Activated T-cell treated with anti-CD3 and anti-CD28 coated beads, Interleukin-2, amount 50 U/mL, for 72 hours (primary cell): ENCODE results near the gene KIF21A. TPM values are rescaled to one million over a fixed set of nuclear protein-coding genes. Genes with fewer than 3 reads are reported as not detected.

Experiments
- ATAC-seq, 2 donors: fragments of 150-1000 bp; cut with Tn5 transposase; replicated peaks in 1 of 2; 2 replicates each; pipeline ENCODE4 v1.10.0; 2021; ENCODE audit warnings: moderate library complexity in 2 of 2, mild to moderate bottlenecking in 1 of 2
- DNase-seq, 2 donors: peaks; one replicate each; pipeline ENCODE4 v3.0.0; 2021 to 2022; ENCODE audit warnings: mixed read lengths in 1 of 2
- H3K27ac Mint-ChIP-seq: one replicate; pipeline ENCODE4 v1.8.0; 2022; ENCODE audit warnings: mild to moderate bottlenecking, moderate library complexity, mixed read lengths
- H3K27me3 Mint-ChIP-seq: one replicate; pipeline ENCODE4 v1.8.0; 2022; ENCODE audit warnings: low read depth, mixed read lengths
- H3K36me3 Mint-ChIP-seq, 2 donors: one replicate each; pipeline ENCODE4 v1.8.0; 2022; ENCODE audit warnings: mixed read lengths in 2 of 2, mild to moderate bottlenecking in 1 of 2; ENCODE audit not compliant: insufficient read depth in 2 of 2
- H3K4me1 Mint-ChIP-seq: one replicate; pipeline ENCODE4 v1.8.0; 2022; ENCODE audit warnings: low read depth, mixed read lengths
- H3K4me3 Mint-ChIP-seq, 2 donors: one replicate each; pipeline ENCODE4 v1.8.0; 2022; ENCODE audit warnings: mild to moderate bottlenecking in 2 of 2, mixed read lengths in 2 of 2, moderate library complexity in 2 of 2
- H3K9me3 Mint-ChIP-seq, 2 donors: one replicate each; pipeline ENCODE4 v1.8.0; 2022; ENCODE audit warnings: mixed read lengths in 2 of 2
- total RNA-seq, 2 donors: library from RNA; stranded (reverse); gene quantifications; one replicate each; pipeline ENCODE4 v1.2.3, GENCODE V29; 2022

The KIF21A gene
- total RNA-seq, 2 donors from 2014 or later, result 24.8 to 26.4 TPM

DNA sequence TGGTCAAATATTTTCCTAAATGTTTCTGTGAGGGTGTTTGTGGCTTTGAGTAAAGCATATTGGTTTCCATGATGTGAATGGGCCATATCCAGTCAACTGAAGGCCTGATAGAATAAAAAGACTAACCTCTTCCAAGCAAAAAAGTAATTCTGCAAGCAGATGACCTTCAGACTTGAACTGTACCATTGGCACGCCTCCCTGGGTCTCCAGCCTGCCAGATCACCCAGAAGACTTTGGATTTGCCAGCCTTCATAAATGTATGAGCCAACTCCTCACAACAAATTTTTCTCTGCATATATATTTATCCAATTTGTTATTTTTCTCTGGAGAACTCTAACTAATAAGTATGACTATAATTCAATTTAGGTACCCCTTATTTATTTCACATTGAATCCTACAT is 190.3 kb downstream of the KIF21A start:
- no peak overlapping the region for H3K27ac Mint-ChIP-seq
- H3K27me3 Mint-ChIP-seq, result no peaks in the 10 kb centered on the region

More for the DNA sequence above, 190.3 kb downstream of the KIF21A start:
- Mint-ChIP-seq H3K36me3 (no peaks in the 10 kb centered on the region), H3K4me3 (no peak overlapping the region), H3K4me1 (no peaks in the 10 kb centered on the region), H3K9me3 (no peaks in the 10 kb centered on the region)
- DNase-seq (no peak), ATAC-seq (no peak)

Other genes with a start within 250 kb of the KIF21A start
- gene ABCD2, start 176.7 kb upstream of the KIF21A start, total RNA-seq, result 10 to 100 TPM in 1 of 2 donors, 1 to 10 TPM in 1; 10.0 to 11.2 TPM